ENCODE results near the gene EFNB2.

Gene EFNB2

DNA sequence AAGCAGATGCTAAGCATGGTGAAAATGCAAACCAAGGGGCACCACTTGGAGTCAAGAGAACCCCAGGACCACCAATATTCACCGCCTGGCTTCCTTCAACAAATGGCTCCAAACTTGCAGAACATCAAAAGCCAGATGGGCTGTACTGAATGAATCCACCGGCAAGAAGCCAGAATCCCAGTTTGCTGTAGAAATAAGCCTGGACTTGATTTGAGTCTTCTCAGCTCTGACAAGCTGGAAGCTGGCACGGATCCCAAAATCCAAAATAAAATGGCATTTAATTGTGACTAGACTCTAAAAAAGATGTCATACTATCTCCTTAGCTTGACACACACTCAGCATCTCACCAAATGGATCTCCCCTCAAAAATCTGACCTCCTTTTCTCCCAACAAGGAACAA, 11.9 kb downstream of the EFNB2 start:
- DNase-seq: no peak
- H3K4me3 ChIP-seq (ENCODE audit: insufficient read depth in 1 of 2, low read depth in 1 of 2, low read length in 2 of 2): no peak overlapping the region
- WGBS: 96% methylated on average over 3 of the region's 3 CpGs

DNA sequence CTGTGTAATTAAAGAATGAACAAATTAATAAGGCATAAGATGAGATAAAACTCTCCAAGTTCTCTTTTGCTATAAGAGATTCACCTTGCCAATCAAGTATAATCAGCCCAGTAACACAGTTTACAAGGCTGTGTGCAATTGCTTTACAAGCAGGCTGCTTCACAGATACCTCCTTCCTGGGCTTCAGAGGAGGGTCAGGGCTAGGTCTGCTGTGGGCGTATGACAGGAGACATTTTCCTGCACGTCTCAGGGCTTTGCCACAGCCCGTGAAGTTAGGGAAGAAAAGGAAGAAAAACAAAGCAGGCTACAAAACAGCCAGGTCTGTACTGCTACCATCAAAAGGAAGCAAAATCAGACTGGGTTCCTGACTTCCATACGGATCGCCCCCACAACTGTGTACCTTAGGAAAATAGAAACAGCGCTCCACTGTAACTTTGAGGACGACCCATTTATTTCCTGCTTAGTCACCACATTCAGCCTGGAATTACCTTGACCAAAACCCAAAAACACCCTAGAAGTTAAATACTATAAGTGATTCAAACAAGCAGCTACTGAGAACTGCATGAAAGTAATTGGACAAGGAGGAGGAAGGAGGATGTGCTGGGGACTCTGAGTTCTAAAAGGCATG, 12.4 kb downstream of the EFNB2 start:
- Histone ChIP-seq H3K4ac (ENCODE audit: low read depth in 1 of 2, low read length in 2 of 2) (no peak overlapping the region), H4K8ac (ENCODE audit: low read length) (peak overlapping the region; percentile 70), H2BK12ac (ENCODE audit: low read length in 2 of 2) (peak overlapping the region; percentile 15 to 48), H2AFZ (ENCODE audit: low read depth, low read length) (no peak overlapping the region), H2BK120ac (ENCODE audit: low read depth, low read length) (no peak overlapping the region), H2BK5ac (ENCODE audit: low read depth, low read length, poor library complexity, severe bottlenecking) (no peak overlapping the region), H3K27ac (ENCODE audit: low read length, poor library complexity, severe bottlenecking) (no peak overlapping the region), H2BK15ac (ENCODE audit: low read depth, poor library complexity, severe bottlenecking) (no peak overlapping the region), H3K4me1 (ENCODE audit: control insufficient read depth, insufficient read depth, low read depth, low read length) (peaks cover 16% of the 10 kb centered on the region), H3K4me3 (ENCODE audit: insufficient read depth in 1 of 2, low read depth in 1 of 2, low read length in 2 of 2) (no peak overlapping the region), H3K14ac (ENCODE audit: low read length in 2 of 2) (no peak overlapping the region), H3K23ac (ENCODE audit: low read length in 2 of 2) (no peak overlapping the region), H3K9me3 (ENCODE audit: control insufficient read depth, low read length) (no peaks in the 10 kb centered on the region), H3K36me3 (ENCODE audit: control insufficient read depth in 1 of 2, insufficient read depth in 2 of 2, low read depth in 1 of 2, low read length in 2 of 2) (peaks cover 0 to 12% of the 10 kb centered on the region in 2 experiments), H3K27me3 (ENCODE audit: control insufficient read depth in 1 of 2, insufficient read depth in 1 of 2, low read length in 2 of 2) (no peaks in the 10 kb centered on the region), H4K91ac (ENCODE audit: low read length) (no peak overlapping the region), H3K4me2 (ENCODE audit: low read length, poor library complexity, severe bottlenecking) (no peak overlapping the region), H3K18ac (ENCODE audit: low read depth in 1 of 2, low read length in 2 of 2) (no peak overlapping the region), H2AK5ac (ENCODE audit: low read length, severe bottlenecking) (no peak overlapping the region), H3K9ac (ENCODE audit: low read length) (no peak overlapping the region), H3K79me1 (replicated peaks; ENCODE audit: low read length, poor library complexity, severe bottlenecking) (peaks cover 7% of the 10 kb centered on the region)
- no peak for DNase-seq
- 80% methylated on average over 7 of the region's 7 CpGs for WGBS

More for the DNA sequence above, 11.9 kb downstream of the EFNB2 start:
- no peak overlapping the region for H2BK5ac ChIP-seq (ENCODE audit: low read depth, low read length, poor library complexity, severe bottlenecking)
- H3K9ac ChIP-seq (ENCODE audit: low read length): no peak overlapping the region
- peak overlapping the region; percentile 35 for H2AK5ac ChIP-seq (ENCODE audit: low read length, severe bottlenecking)
- no peak overlapping the region for H3K18ac ChIP-seq (ENCODE audit: low read depth in 1 of 2, low read length in 2 of 2)
- H3K14ac ChIP-seq (ENCODE audit: low read length in 2 of 2): no peak overlapping the region
- H4K8ac ChIP-seq (ENCODE audit: low read length): no peak overlapping the region
- no peak overlapping the region for H2BK120ac ChIP-seq (ENCODE audit: low read depth, low read length)
- peaks cover 0 to 10% of the 10 kb centered on the region in 2 experiments for H3K36me3 ChIP-seq (ENCODE audit: control insufficient read depth in 1 of 2, insufficient read depth in 2 of 2, low read depth in 1 of 2, low read length in 2 of 2)
- peaks cover 7% of the 10 kb centered on the region for H3K79me1 ChIP-seq (replicated peaks; ENCODE audit: low read length, poor library complexity, severe bottlenecking)
- no peak overlapping the region for H3K4ac ChIP-seq (ENCODE audit: low read depth in 1 of 2, low read length in 2 of 2)
- no peak overlapping the region for H3K23ac ChIP-seq (ENCODE audit: low read length in 2 of 2)
- no peaks in the 10 kb centered on the region for H3K27me3 ChIP-seq (ENCODE audit: control insufficient read depth in 1 of 2, insufficient read depth in 1 of 2, low read length in 2 of 2)
- H3K4me2 ChIP-seq (ENCODE audit: low read length, poor library complexity, severe bottlenecking): no peak overlapping the region
- H4K91ac ChIP-seq (ENCODE audit: low read length): no peak overlapping the region
- H2AFZ ChIP-seq (ENCODE audit: low read depth, low read length): no peak overlapping the region
- H3K4me1 ChIP-seq (ENCODE audit: control insufficient read depth, insufficient read depth, low read depth, low read length): peaks cover 16% of the 10 kb centered on the region
- no peak overlapping the region for H3K27ac ChIP-seq (ENCODE audit: low read length, poor library complexity, severe bottlenecking)
- H2BK12ac ChIP-seq (ENCODE audit: low read length in 2 of 2): peak overlapping the region in 1 of 2 experiments; percentile 30
- H2BK15ac ChIP-seq (ENCODE audit: low read depth, poor library complexity, severe bottlenecking): no peak overlapping the region
- no peaks in the 10 kb centered on the region for H3K9me3 ChIP-seq (ENCODE audit: control insufficient read depth, low read length)

DNA sequence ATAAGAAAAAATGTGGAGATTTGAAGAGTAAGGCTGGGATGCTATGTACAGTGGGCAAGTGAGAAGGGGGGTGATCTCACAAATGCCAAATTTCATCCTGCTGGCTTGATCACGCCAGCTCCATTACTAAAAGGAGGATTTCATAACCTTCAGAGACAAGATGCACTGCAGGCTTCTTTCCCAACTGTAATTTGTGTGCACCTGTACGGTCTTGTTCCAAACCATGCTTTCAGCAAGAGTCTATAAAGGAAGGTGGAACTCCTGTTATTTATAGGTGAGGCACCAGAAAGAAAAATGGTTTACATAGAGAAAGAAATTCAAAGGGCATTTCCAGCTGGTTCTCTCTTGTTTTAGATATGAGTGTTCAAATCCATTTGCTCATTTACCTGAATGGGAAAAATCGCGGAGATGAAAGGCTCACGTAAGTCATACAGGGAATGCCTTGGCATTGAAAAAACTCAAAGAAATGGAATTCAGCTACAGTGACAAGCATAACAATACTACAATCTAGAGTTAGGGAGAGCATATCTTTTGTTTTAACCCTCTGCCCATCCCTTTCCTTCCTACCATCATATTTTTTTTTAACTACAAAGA, 13.3 kb downstream of the EFNB2 start:
- no peak overlapping the region for H2BK15ac ChIP-seq (ENCODE audit: low read depth, poor library complexity, severe bottlenecking)
- peaks cover 0 to 12% of the 10 kb centered on the region in 2 experiments for H3K36me3 ChIP-seq (ENCODE audit: control insufficient read depth in 1 of 2, insufficient read depth in 2 of 2, low read depth in 1 of 2, low read length in 2 of 2)
- H2AK5ac ChIP-seq (ENCODE audit: low read length, severe bottlenecking): no peak overlapping the region
- H2BK5ac ChIP-seq (ENCODE audit: low read depth, low read length, poor library complexity, severe bottlenecking): no peak overlapping the region
- H3K4me2 ChIP-seq (ENCODE audit: low read length, poor library complexity, severe bottlenecking): no peak overlapping the region
- H3K4ac ChIP-seq (ENCODE audit: low read depth in 1 of 2, low read length in 2 of 2): no peak overlapping the region
- H3K4me1 ChIP-seq (ENCODE audit: control insufficient read depth, insufficient read depth, low read depth, low read length): peaks cover 18% of the 10 kb centered on the region
- no peak overlapping the region for H3K27ac ChIP-seq (ENCODE audit: low read length, poor library complexity, severe bottlenecking)
- H3K79me1 ChIP-seq (replicated peaks; ENCODE audit: low read length, poor library complexity, severe bottlenecking): peaks cover 7% of the 10 kb centered on the region
- no peak overlapping the region for H2AFZ ChIP-seq (ENCODE audit: low read depth, low read length)
- H4K8ac ChIP-seq (ENCODE audit: low read length): no peak overlapping the region
- H3K4me3 ChIP-seq (ENCODE audit: insufficient read depth in 1 of 2, low read depth in 1 of 2, low read length in 2 of 2): no peak overlapping the region
- no peak overlapping the region for H3K18ac ChIP-seq (ENCODE audit: low read depth in 1 of 2, low read length in 2 of 2)
- no peak for DNase-seq
- no peak overlapping the region for H4K91ac ChIP-seq (ENCODE audit: low read length)
- H2BK120ac ChIP-seq (ENCODE audit: low read depth, low read length): no peak overlapping the region
- no peaks in the 10 kb centered on the region for H3K9me3 ChIP-seq (ENCODE audit: control insufficient read depth, low read length)
- WGBS: 93% methylated on average over 5 of the region's 5 CpGs
- no peaks in the 10 kb centered on the region for H3K27me3 ChIP-seq (ENCODE audit: control insufficient read depth in 1 of 2, insufficient read depth in 1 of 2, low read length in 2 of 2)
- H3K23ac ChIP-seq (ENCODE audit: low read length in 2 of 2): no peak overlapping the region
- H3K14ac ChIP-seq (ENCODE audit: low read length in 2 of 2): no peak overlapping the region
- no peak overlapping the region for H2BK12ac ChIP-seq (ENCODE audit: low read length in 2 of 2)
- no peak overlapping the region for H3K9ac ChIP-seq (ENCODE audit: low read length)

DNA sequence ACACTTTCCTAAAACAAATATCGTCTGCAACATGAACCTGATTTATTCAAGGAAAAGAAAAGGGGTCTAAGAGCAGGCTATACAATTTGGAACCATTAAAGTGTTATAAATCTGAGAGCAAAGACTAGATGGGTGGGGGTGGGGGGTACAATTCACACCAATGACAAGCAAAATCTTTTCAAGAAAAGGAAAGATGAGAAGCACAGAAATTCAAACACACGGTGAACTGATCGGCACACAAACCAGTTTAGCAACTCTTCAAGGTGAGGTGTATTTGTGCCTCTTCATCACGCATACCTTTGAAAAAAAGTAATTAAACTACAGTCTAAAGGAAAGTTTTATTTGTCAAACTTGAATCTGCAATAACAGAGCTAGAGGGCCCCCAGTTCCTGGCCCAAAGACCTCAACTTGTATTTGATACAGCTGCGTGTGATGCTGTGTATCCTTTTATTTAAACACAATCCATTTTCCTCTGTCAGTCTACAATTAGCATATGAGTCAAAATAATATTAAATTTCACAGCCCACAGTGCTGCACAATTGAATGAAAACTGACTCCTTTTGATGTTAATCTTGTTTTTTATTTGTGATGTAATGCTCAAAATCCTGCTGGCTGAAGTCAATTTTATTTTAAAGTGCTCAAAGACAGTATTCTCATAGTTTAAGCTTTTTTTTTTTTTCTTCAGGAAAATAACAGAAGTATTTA, 14.2 kb downstream of the EFNB2 start:
- 95% methylated on average over 3 of the region's 5 CpGs for WGBS
- Histone ChIP-seq H3K36me3 (ENCODE audit: control insufficient read depth in 1 of 2, insufficient read depth in 2 of 2, low read depth in 1 of 2, low read length in 2 of 2) (peaks cover 0 to 12% of the 10 kb centered on the region in 2 experiments), H3K14ac (ENCODE audit: low read length in 2 of 2) (no peak overlapping the region), H2BK12ac (ENCODE audit: low read length in 2 of 2) (no peak overlapping the region), H3K23ac (ENCODE audit: low read length in 2 of 2) (no peak overlapping the region), H2AFZ (ENCODE audit: low read depth, low read length) (no peak overlapping the region), H3K4me3 (ENCODE audit: insufficient read depth in 1 of 2, low read depth in 1 of 2, low read length in 2 of 2) (no peak overlapping the region), H3K79me1 (replicated peaks; ENCODE audit: low read length, poor library complexity, severe bottlenecking) (peaks cover 7% of the 10 kb centered on the region), H2BK5ac (ENCODE audit: low read depth, low read length, poor library complexity, severe bottlenecking) (no peak overlapping the region), H3K4me2 (ENCODE audit: low read length, poor library complexity, severe bottlenecking) (no peak overlapping the region), H2BK120ac (ENCODE audit: low read depth, low read length) (no peak overlapping the region), H3K9ac (ENCODE audit: low read length) (no peak overlapping the region), H2AK5ac (ENCODE audit: low read length, severe bottlenecking) (no peak overlapping the region), H3K27ac (ENCODE audit: low read length, poor library complexity, severe bottlenecking) (no peak overlapping the region), H4K91ac (ENCODE audit: low read length) (no peak overlapping the region), H3K9me3 (ENCODE audit: control insufficient read depth, low read length) (no peaks in the 10 kb centered on the region), H3K18ac (ENCODE audit: low read depth in 1 of 2, low read length in 2 of 2) (no peak overlapping the region), H3K27me3 (ENCODE audit: control insufficient read depth in 1 of 2, insufficient read depth in 1 of 2, low read length in 2 of 2) (no peaks in the 10 kb centered on the region), H4K8ac (ENCODE audit: low read length) (no peak overlapping the region), H3K4ac (ENCODE audit: low read depth in 1 of 2, low read length in 2 of 2) (no peak overlapping the region), H3K4me1 (ENCODE audit: control insufficient read depth, insufficient read depth, low read depth, low read length) (peaks cover 18% of the 10 kb centered on the region), H2BK15ac (ENCODE audit: low read depth, poor library complexity, severe bottlenecking) (no peak overlapping the region)
- no peak for DNase-seq

Data from mesenchymal stem cell (in vitro differentiated cells and primary cell).